ENCODE measurements around the gene NRF1.

The NRF1 gene

DNA sequence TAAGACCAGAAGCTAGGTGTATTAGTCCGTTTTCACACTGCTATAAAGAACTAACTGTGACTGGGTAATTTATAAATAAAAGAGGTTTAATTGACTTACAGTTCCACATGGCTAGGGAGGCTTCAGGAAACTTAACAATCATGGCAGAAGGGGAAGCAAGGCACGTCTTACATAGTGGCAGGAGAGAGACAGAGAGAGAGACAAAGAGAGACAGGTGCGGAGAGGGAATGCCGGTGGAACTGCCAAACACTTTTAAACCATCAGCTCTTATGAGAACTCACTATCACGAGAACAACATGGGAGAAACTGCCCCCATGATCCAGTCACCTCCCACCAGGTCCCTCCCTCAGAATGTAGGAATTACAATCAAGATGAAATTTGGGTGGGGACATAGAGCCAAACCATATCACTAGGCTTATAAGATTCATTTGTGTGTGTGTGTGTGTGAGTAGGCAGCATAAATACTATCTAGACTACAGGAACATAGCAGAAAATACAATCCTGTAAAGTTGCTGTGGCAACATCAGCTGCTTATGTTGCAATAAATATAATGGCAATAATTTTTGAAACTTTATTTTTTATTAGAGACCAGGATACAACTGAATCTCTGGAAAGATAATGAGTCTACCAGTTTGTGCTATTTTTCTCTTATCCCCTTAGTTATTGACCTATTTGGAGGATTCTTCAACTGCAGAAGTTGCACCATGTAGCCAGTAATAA, 77.1 kb downstream of the NRF1 start:
- no peak for DNase-seq

DNA sequence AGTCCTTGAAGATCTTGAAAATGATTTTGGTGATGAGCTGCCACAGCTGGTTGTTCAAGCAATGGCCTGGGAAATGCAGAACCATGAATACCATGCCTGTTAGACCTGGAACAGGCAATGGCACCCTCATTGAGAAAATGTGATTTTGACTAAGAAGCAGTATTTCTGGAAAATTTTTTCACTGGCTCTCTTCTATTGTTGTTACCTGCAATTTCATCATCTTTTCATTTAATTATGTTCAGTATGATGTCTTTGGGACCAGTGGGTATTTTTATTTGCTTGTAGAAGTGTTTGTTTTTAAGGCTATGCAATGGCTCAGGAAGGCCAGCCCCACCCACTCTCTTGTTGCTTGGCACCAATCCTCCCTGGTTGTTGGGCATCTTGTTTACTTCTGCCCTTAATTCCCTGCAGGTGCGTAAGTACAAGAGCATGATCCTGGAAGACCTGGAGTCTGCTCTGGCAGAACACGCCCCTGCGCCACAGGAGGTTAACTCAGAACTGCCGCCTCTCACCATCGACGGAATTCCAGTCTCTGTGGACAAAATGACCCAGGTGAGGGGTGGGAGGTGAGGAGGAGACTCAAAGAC, 78.6 kb downstream of the NRF1 start:
- DNase-seq = no peak

DNA sequence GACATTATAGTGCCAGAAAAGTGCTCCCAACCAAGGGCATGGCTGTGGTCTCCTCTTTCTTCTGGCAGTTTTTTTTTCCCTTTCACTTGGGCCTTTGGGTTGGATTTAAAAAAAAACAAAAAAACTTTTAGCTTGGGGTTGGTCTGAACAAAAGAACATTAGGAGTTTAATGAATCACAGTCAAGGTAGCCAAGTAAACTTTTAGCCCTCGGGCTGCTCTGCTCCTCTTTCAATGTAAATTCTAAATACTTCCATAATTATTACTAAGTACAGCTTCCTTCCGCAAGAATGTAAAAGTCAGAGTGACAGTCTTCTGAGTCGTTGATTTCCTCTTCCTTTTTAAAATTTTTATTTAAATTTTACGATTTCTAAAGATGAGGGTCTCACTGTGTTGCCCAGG, 79.2 kb downstream of the NRF1 start:
- no peak for DNase-seq

DNA sequence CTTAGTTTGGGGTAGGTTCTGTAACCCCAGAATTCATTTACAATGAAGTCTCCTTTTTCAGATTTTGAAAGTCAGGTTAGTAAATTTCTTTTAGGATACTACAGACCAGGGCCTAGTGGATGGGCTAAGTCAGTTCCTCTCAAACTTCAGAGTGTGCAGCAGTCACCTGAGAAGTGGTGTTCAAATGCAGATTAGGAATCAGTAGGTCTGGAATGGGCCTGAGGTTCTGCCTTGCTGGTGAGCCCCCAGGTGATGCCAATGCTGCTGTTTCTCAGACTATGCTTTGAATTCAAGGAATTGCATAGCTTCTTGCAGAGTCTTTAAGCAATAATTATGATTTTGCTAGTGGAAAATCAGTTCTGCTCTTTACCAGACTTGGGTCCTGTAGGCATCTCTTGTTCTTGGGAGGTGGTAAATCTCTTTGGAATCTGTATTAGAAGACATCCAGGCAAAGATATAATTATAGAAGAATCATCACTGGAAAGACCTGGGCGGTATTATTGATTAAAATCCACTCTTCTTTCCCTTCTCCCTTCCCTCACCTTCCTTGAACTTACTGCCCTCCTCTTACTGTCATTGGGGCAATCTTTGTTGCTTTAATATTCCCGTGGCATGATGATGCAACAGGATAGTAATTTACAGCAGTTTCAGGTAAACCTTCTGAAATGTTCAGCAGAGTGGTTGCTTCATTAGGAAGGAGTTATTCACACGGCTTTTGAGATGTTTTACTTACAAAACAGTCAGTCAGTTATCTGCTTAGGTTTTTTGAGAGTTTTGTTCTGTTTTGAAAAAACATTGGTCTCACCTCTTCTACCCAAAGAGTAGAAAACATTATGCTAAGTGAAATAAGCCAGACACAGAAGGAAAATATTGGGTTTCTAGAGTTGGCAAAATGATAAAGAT, 87.2 kb downstream of the NRF1 start:
- DNase-seq = no peak

DNA sequence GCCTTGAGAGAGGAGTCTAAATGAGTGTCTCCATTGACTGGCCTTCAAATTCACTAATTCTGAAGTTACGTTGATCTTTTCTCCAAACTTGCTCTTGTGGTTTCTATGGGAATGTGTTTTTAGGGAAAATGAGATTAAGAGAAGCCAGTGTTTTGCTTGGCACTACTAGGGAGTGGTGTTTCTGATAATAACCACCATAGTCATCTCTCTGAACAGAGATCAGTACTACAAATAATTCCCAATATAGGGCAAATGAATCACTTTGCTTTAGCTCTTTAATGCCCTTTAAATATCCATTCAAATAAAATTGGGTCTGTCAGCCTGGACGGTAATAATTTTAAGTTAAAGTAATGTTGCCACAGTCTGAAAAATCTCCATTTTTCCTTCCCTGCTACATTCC, 90.8 kb downstream of the NRF1 start:
- no peak for DNase-seq

DNA sequence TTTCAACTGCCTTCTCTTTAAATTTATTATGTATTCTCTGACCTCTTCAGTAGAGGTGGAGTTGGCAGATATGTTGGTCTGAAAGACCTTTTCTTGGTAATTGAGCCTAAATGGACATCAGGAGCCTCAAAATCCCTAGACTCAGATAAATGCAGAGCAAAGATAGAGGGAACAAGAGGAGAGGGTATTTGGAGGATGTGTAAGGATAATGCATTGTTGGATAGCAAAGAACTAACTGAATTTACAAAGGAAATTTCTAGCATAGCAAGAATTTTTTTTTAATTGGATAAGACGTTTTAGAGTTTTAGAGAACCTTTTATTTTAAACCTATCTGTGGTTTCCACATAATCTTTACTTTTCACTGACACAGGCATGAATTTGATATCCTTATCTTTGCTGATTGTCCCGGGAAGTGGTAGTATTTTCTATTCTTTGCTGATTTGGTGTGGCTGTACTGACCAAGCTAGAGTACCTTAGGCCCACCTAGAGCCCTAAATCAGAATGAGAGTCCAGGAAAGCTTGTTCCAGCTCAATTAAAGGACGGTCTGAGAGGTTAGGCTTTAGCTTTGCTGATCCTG, 91.3 kb downstream of the NRF1 start:
- DNase-seq = no peak

DNA sequence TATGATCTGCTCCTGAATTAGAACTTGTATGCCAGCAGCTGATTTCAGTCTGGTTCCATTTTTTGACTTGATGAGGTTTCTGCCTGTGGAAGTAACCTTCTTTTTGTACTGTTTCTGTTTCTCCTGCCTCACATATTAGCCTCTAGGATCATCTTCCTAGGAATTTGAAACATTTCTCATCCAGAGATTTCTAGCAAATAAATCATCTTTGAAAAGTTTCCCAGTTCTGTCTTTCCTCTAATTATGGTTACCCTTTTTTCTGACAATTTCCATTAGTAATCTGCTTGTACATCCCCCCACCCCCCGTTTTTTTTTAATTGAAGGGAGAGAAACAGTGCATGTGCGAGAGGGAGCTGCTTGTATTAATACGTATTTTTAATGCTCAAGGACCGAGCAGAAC, 92.2 kb downstream of the NRF1 start:
- no peak for DNase-seq

DNA sequence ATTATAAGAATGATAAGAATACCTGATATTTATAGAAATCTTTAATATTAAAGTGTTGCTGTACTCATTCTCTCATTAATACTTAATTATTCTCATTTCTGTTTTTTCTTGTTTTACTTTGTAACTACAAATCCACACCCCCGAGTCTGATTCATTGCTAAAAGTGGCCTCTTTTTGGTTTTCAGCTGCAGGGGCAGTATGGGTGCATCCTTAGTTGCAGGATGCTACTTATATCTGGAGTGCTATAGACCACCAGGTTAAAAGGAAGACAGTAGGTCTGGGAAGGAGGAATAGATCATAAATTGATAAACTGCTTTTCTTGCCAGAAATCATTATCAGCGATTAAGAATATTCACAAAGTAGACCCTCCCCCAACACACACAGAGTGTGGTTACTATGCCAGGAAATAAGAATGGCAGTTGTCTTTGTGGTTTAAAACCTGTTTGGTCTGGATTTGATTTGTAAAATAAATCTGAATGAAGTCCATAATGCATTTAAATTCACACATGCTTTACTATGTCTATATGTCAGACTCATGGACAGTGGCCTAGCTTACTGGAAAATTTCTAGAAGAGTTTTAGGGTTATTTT, 96.5 kb downstream of the NRF1 start:
- DNase-seq = no peak

DNA sequence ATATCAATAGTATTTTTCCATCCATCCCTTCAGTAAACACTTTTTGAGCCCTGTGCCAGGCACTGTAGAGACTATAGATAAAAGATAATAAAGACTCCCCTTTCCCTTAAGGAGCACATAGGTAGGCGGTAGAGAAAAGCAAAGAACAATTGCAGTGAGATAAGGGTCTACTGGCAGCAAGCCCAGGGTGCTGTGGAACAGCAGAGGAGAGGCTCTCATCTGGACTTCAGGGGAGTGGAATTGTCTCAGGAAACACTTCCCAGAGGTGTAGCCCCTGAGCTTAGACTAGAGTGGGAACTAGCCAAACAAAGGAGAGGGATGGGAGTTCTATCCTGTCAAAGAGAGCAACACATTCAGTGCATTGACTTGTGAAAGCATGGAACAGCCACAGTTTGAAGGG, 102.0 kb downstream of the NRF1 start:
- no peak for DNase-seq

DNA sequence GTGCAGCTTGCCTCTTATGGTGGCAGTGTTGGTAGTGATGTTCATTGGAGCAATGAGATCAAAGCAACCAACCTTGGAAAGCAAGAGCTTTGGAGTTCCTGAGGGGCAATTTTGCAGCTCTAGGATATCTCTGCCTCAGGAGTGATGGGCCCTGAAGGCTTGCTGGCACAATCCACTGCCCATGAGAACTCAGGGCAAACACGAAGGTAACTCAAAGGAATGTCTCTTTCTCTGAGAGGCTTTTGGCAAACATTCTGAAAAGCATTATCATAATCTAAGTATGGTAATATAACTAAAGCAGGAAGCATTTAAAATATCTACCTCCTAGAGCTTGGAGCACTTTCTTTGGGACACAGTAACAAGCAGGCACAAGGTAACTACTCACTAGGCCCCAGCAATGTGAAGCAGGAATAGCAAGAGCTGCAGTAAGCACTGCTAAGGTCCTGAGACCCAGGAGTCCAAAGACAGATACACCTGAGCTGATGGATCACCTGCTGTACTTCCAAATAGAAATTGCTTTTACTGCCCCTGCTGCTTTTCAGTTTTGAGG, 103.1 kb downstream of the NRF1 start:
- no peak for DNase-seq

DNA sequence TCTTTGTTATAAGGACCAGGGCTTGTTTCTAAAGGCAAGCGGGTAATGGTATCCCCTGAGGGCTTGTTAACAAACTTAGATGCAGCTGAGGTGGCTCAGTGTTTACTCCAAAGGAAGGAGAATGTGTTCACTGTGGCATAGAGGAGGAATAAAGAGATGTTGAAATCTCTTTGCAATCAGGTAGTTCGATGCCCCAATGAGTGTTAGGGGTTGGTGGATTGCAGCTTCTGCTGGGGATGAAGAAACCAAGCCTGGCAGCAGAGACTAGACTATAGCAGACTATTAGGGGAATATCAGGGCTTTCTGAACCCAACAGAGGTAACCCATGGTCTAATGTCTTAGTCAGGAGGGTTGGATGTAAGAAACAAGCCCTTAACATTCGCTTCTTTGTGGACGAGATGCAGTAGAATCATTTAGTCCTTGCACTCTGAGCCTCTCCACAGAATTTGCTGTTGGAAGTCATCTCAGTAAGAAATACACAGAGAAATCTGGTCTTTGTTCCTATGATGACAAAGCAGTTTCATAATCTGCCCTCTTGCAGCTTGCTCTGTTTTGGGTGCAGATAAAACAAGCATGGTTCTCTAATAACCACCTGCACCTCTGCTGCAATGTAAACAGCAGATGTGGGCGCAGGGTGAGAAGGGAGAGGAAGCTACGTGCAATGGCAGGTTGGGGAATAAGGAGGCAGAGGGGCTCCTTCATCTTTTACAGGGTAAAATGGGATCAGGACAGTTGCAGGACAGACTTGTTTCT, 108.6 kb downstream of the NRF1 start:
- DNase-seq = peak; percentile 11 to 15

DNA sequence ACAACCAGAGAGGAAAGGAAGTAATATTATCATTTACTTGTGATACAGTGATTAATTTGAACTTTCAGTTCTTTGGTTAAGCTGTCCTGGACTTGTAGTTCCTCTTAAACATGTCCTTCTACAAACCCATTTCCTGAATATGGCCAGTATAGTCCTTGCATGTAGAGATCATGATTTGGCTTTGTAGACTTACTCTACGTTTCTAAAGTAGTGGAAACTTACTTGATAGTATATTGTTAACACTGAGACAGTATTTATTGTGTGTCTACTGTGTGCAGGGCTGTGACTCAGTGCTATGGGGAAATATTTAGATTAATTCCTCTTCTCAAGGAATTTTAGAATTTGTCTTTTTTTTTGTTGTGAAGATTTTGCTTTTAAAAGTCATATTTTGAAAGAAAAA, 109.5 kb downstream of the NRF1 start:
- DNase-seq = peak in 1 of 2 experiments; percentile 12

DNA sequence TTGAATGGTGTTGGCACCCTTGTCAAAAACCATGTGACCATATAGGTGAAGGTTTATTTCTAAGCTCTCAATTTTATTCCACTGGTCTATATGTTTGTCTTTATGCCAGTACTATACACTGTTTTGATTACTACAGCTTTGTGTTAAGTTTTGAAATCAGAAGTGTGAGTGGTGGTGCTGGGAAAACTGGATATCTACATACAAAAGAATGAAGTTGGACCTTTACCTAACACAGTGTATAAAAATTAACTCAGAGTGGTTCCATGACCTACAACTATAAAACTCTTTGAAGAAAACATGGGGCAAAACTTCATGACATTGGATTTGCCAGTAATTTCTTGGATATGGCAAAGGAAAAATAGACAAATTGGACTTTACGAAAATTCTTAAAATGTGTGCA, 112.2 kb downstream of the NRF1 start:
- DNase-seq = no peak

DNA sequence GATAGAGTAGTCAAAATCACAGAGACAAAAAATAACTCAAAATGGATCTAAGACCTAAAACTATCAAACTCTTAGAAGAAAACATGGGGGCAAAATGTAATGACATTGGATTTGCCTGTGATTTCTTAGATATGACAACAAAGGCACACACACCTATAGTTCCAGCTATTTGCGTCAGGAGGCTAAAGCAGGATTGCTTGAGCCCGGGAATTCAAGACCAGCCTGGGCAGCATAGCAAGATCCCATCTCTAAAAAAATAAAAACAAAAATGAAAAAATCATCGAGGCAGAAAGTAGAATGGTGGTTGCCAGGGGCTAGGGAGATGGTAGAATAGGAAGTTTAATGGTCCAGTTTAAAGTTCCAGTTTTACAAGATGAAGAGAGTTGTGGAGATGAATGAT, 113.3 kb downstream of the NRF1 start:
- DNase-seq = no peak

DNA sequence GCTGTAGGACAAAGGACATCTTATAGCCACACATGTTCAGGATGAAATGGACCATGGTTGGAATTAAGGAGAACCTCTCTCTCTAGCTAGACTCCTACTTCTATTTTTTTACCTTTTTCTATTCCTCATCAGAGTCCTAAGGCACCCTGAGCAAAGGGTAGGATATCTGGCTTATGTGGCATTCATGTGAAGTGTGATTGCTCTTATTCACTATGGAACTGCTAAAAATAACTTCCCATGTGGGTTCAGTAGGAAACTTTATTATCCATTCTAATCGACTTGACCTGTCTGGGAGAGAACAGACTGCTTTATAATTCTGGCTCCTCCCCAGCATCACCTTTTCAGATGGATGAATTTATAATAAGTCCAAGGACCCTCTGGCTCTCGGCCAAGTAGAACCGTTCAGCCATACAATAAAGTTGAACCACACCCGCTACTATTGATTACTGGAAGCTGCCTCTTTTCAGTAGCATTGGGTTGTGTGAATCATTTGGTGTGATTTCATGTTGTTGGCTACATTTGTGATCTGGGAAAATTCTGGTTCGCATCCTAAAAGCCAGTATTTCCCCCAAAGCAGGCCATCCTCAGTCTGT, 117.5 kb downstream of the NRF1 start:
- no peak for DNase-seq

DNA sequence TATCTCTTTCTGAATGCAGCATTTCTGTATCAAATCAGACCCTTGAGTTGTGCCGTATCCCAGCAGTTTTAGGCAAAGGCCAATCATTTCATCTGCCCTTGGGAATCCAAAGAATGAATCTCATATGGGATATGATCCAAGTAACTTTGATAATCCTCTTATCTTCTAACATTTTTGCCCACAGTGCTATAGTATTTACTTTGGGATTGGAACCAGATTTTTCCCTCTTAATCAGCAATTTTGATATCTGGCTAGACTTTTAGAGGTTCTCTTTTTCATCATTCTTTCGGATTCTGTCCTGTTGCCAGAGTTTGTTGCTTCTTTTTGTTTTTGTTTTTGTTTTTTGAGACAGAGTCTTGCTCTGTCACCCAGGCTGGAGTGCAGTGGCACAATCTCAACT, 118.0 kb downstream of the NRF1 start:
- DNase-seq = no peak

DNA sequence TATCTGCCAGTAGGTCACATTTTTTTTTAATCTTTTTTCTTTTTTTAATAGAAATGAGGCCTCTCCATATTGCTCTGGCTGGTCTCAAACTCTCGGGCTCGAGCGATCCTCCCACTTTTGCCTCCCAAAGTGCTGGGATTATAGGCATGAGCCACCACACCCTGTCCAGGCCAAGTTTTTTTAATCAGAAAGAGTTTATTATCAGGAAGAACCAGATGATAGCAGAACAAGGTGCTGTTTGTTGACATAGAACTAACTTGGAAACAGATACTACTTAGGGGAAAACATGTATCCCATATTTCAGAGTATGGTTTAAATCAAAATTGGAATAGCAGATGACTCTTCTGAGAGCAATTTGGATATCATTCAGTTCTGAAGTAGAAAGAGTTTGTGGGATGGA, 118.6 kb downstream of the NRF1 start:
- DNase-seq = no peak

DNA sequence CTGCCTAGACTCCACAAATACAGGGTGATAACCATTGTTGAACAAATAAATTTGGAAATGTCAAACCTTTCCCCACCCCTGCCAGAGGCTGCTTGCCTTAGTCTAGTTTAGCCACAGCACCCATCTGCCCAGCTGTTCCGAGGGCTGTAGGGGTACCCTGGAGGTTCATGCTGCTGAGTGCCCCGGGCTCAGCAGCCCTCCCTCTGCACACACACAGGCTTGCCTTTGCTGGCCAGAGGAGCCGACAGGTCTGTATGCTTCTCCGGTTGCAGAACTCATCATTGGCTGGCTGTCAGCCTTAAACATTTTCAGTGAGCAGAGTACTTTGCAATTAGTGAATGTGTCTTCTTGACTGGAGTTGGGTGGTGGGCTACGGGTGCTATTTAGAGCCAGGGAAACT, 122.9 kb downstream of the NRF1 start:
- no peak for DNase-seq

DNA sequence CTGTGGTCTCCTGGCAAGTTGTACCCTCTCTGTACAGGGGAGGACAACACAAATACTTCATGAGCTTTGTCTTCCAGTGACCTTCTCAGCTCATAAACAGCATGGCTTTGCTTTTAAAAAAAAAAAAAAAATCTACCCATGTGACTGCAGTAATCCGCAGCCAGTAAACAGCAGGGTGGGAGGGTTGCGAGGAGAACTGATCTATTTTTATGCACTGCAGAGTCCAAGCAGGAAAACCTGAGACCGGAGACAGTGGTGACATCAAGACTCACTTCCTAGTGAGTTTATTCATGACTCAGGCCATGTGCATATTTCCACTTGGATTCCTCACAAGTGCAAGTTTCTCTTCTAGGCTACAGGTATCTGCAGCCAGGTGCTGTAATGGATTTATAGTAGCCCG, 127.9 kb downstream of the NRF1 start:
- DNase-seq = no peak

DNA sequence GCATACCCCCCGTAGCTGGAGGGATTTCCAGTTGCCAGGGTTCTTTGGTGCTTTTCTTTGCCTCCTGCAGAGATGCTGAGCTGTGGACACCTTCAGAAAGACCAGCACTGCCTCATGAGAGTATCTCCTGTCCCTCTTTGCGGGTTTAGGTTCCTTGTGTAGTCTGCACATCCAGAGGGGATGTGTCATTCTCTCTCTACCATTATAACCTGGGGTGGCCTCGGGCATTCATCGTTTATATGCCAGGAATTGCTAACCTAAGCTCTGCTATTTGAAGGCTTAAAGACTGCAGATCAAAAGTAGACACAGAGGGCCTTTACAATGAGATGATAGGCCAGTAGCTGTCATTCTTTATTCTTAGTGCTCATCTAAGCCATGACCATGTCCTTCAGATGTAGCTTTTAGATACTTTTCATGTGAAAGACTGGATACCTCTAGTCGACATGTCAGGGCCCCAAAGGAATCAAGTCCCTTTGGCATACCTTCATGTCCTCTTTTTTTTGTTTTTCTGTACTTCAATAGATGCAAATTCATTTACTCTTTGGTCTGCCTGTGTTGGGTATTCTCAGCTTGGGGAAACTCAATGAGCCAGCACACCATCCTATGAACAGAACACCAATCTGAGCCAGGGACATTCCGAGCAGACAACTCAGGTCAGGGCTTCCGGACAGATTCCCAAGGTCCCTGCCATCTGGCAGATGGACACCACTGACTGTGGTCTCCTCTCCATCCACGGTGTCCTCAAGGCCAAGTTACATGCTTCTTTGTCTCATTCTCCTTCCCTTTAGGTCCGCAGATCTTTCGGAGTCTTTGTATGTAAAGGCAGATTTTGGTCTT, 129.3 kb downstream of the NRF1 start:
- DNase-seq = no peak

DNA sequence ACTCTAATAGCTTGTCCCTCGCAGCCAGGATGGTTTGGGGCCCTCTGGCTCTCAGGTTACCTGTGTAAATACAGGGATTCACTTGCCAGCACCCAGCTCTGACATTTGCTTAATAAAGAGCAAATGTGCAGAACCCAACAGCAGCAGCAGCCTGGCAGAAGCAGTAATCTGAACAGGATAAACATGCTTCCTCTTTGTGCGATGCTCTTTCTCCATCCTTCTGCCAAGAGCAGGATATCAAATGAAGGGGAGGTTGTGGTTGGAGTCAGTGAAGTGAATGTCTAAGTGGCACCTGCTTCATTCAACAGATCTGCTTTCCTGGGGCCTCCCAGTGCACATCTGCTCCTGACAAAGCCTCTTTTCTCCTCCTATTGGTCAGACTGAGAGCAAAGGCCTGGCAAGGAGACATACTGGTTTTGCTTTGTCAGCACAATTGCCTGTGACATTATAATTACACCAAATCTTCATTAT, 130.3 kb downstream of the NRF1 start:
- DNase-seq = no peak
